Measurements from ENCODE around the gene GP1BA. TPM values are rescaled to one million over a fixed set of nuclear protein-coding genes. Genes with fewer than 3 reads are reported as not detected.

The GP1BA gene
- total RNA-seq, 6 experiments from 2014 or later, result 0.13 to 0.20 (median 0.15) TPM; not detected in 3

- Histone ChIP-seq H3K4me1 (peaks cover 0 to 29% (median 5%) of the 10 kb centered on the region in 4 donors), H3K36me3 (peaks cover 0 to 20% (median 4%) of the 10 kb centered on the region in 4 donors), H3K27me3 (no peaks in the 10 kb centered on the region), H3K27ac (peak overlapping the region; percentile 97 to 98 (median 97)), H3K4me3 (peak overlapping the region; percentile 86 to 100 (median 91)), H3K9me3 (no peaks in the 10 kb centered on the region)
- intact Hi-C loops (cut with DNase I), result no loop called here
- TF ChIP-seq POLR2A (IDR thresholded peaks at IDR 0.05), result no peak
- TF ChIP-seq CTCF (IDR thresholded peaks at IDR 0.05), result no peak
- DNase-seq (peak; percentile 87 to 94 (median 92)), ATAC-seq (peak; percentile 30 to 65 (median 58))
- WGBS (ENCODE audit: insufficient coverage, low coverage, low lambda C conversion rate, missing lambda C conversion rate), result 2% methylated on average over 9 of the region's 75 CpGs
These were observed 17.4 kb downstream of the GP1BA start for GRCh38 chr17:4949321-4950074.

GRCh38 chr17:4950075-4950745 lies 18.1 kb downstream of the GP1BA start:
- Histone ChIP-seq H3K4me1 (peaks cover 0 to 28% (median 5%) of the 10 kb centered on the region in 4 donors), H3K27ac (peak overlapping the region; percentile 97 to 98 (median 97)), H3K36me3 (peaks cover 0 to 16% (median 0%) of the 10 kb centered on the region in 4 donors), H3K4me3 (peak overlapping the region; percentile 86 to 100 (median 91)), H3K9me3 (no peaks in the 10 kb centered on the region), H3K27me3 (no peaks in the 10 kb centered on the region)
- ATAC-seq, result peak; percentile 1 to 39 (median 19)
- no peak for TF ChIP-seq CTCF (IDR thresholded peaks at IDR 0.05)
- TF ChIP-seq POLR2A (IDR thresholded peaks at IDR 0.05), result peak; percentile 69
- peak; percentile 85 to 91 (median 86) for DNase-seq
- intact Hi-C loops (cut with DNase I), result no loop called here
- WGBS (ENCODE audit: insufficient coverage, low coverage, low lambda C conversion rate, missing lambda C conversion rate), result 5% methylated on average over 12 of the region's 52 CpGs

- intact Hi-C loops (cut with DNase I), result no loop called here
- TF ChIP-seq POLR2A (IDR thresholded peaks at IDR 0.05), result peak; percentile 56
- no peak for TF ChIP-seq CTCF (IDR thresholded peaks at IDR 0.05)
- peaks cover 0 to 10% (median 0%) of the 10 kb centered on the region in 4 donors for H3K36me3 ChIP-seq
- ATAC-seq (peak in 1 of 4 donors; percentile 12), DNase-seq (peak; percentile 68 to 89 (median 82))
- peak within 1 kb of the TSS; percentile 86 to 100 (median 91) for H3K4me3 ChIP-seq
- WGBS (ENCODE audit: insufficient coverage, low coverage, low lambda C conversion rate, missing lambda C conversion rate), result 16% methylated on average over 7 of the region's 7 CpGs
- H3K4me1 ChIP-seq, result peaks cover 0 to 22% (median 5%) of the 10 kb centered on the region in 4 donors
- no peaks in the 10 kb centered on the region for H3K9me3 ChIP-seq
- no peaks in the 10 kb centered on the region for H3K27me3 ChIP-seq
- H3K27ac ChIP-seq, result peak within 1 kb of the TSS; percentile 97 to 98 (median 97)
These were observed 18.7 kb downstream of the GP1BA start, which contains the start of gene ENO3 for GRCh38 chr17:4950746-4951204. Gene ENO3, plus strand, starts transcription at chr17:4951119. Its CDS starts 711 bp downstream, at chr17:4951830.

GRCh38 chr17:4951486-4951885 lies 19.4 kb downstream of the GP1BA start:
- intact Hi-C loops (cut with DNase I), result no loop called here
- no peak overlapping the region for H3K27ac ChIP-seq
- H3K36me3 ChIP-seq, result peaks cover 0 to 3% (median 0%) of the 10 kb centered on the region in 4 donors
- DNase-seq (no peak), ATAC-seq (no peak)
- TF ChIP-seq POLR2A (IDR thresholded peaks at IDR 0.05) (no peak), CTCF (IDR thresholded peaks at IDR 0.05) (no peak)
- peak overlapping the region in 2 of 3 donors; percentile 91 to 100 for H3K4me3 ChIP-seq
- H3K4me1 ChIP-seq, result peaks cover 0 to 15% (median 5%) of the 10 kb centered on the region in 4 donors
- WGBS (ENCODE audit: insufficient coverage, low coverage, low lambda C conversion rate, missing lambda C conversion rate), result 80% methylated on average over 1 of the region's 3 CpGs
- H3K9me3 ChIP-seq, result no peaks in the 10 kb centered on the region
- H3K27me3 ChIP-seq, result no peaks in the 10 kb centered on the region
